GM13977 (cell line): ENCODE measurements around the gene XPNPEP2.

Source experiments
- DNase-seq: peaks from one replicate; pipeline ENCODE4 v3.0.0; 2012; ENCODE audit warnings: low spot score
- in situ Hi-C: fragments of 300-500 bp; cut with MboI; formaldehyde crosslinking; loops from one replicate; pipeline ENCODE4 v1.12.0; 2022; ENCODE audit warnings: low sequenced_read_pairs, low pct_unique_long_range_greater_than_20kb, mixed read lengths, inconsistent platforms; ENCODE audit not compliant: unreplicated experiment
- TF ChIP-seq, protein P1 (sequence below): IDR thresholded peaks from 2 replicates; pipeline ENCODE4 v1.5.1; 2012; ENCODE audit warnings: mild to moderate bottlenecking, control low read depth; ENCODE audit not compliant: insufficient read depth; ENCODE audit errors: extremely low read depth, missing control alignments

The XPNPEP2 gene

GRCh38 chrX:129696463-129697155 lies 42.2 kb upstream of the XPNPEP2 start:
- no peak for DNase-seq
- TF ChIP-seq, protein P1, sequence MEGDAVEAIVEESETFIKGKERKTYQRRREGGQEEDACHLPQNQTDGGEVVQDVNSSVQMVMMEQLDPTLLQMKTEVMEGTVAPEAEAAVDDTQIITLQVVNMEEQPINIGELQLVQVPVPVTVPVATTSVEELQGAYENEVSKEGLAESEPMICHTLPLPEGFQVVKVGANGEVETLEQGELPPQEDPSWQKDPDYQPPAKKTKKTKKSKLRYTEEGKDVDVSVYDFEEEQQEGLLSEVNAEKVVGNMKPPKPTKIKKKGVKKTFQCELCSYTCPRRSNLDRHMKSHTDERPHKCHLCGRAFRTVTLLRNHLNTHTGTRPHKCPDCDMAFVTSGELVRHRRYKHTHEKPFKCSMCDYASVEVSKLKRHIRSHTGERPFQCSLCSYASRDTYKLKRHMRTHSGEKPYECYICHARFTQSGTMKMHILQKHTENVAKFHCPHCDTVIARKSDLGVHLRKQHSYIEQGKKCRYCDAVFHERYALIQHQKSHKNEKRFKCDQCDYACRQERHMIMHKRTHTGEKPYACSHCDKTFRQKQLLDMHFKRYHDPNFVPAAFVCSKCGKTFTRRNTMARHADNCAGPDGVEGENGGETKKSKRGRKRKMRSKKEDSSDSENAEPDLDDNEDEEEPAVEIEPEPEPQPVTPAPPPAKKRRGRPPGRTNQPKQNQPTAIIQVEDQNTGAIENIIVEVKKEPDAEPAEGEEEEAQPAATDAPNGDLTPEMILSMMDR = no peak
- in situ Hi-C loops = no loop called here

DNA sequence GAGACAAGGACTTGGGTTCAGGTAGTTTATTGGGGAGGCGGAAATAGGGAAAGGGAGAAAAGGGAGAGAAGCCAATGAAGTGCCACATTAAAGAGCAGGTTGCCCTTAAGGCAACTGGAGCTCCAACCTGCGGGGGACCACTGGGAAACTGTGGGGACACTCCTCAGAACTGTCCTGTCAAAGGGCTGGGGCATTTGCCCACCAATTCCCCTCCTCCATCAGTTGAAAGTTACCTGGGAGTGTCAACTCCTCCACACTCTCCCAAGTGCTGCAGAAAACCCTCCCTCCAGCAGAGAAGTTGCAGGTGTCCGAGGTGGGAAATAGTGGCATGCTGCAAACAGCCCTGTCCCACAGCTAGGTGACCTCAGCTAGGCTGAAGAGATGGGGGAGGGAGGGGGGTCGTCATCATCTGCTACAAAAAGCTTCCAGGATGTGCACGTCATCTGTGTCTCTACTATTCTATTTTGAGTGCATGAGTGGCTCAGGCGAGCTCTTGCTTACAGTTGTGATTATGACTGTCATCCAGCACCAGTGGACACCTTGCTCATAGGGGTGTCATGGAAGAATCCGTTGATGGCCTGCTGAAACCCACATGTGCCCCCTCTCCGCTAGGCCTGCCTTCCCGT lies 41.5 kb upstream of the XPNPEP2 start:
- no peak for DNase-seq
- in situ Hi-C loops = no loop called here
- TF ChIP-seq, protein P1 = no peak

- TF ChIP-seq, protein P1 = no peak
- DNase-seq = no peak
- in situ Hi-C loops = no loop called here
Observed at GRCh38 chrX:129698150-129698549, 40.6 kb upstream of the XPNPEP2 start.

DNA sequence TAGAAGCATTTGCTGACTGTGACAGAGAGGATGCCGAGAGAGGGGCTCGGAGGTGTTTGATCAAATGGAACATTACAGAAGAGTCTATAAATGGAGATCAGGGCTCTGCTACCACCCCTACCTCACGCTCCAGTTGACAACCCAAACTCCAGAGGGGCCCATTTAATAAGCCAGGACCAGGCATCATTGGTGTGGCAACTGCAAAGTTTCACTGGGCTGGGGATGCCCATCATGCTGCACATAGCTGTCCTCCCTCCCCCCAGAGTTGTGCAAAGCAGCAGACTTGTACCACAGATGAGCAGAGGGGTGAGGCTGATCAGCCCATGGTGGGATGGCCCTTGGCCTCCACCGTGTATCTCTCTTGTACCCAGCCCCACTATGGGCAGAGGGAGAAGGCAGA lies 38.2 kb upstream of the XPNPEP2 start:
- TF ChIP-seq, protein P1 = no peak
- no peak for DNase-seq
- in situ Hi-C loops = no loop called here

DNA sequence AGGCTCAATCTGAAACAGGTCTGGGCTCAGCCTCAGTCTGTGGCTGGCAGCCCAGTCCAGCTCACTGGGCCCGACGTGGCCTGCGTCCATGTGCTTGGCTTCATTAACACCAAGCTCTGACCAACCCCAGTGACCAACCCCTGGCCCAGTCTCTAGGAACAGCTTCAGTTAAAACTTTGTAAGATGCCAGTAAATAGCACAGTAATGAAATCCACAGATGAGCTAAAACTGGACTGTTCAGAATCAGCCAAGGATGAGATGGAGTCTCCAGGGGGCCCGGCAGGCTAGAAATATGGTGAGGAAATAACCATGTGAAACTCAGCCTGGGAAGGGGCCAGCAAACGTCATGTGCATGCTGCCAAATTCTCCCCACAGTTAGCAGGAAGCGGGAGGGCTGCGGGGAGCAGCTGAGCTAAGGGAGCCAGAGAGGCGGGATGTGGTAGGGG lies 37.1 kb upstream of the XPNPEP2 start:
- TF ChIP-seq, protein P1 = no peak

DNA sequence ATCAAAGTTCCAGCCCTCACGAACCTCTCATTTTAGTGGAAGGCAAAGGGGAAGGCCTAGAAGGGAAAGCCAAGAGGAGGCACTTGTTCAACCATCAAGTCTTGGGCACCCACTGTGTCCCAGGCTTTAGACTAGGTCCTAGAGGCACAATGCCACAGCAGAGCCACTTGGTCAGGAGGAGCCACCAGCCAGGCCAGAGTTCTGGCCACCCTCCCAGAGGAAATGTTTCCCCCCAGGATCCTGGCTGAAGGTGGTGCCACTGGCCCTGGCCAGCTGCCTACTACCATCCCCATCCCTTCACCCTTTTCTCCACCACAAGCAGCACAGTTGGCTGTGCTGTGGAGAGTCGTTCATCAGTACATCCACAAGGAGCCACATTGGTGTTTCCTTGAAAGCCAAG lies 34.3 kb upstream of the XPNPEP2 start:
- in situ Hi-C loops = no loop called here
- TF ChIP-seq, protein P1 = no peak
- no peak for DNase-seq

More for the DNA sequence above, 37.1 kb upstream of the XPNPEP2 start:
- no peak for DNase-seq
- in situ Hi-C loops = no loop called here
